Subcutaneous abdominal adipose tissue (tissue), 5 donors: Measurements from ENCODE around the gene ATP4A.

Experiments
- H3K27ac ChIP-seq: one replicate; pipeline ENCODE4 v1.7.0; 2013; ENCODE audit warnings: low read depth, mild to moderate bottlenecking, inconsistent platforms, low read length, moderate library complexity
- H3K27me3 ChIP-seq, 5 donors: one replicate each; pipeline ENCODE4 v1.7.0; 2013; ENCODE audit warnings: low read length in 5 of 5, inconsistent platforms in 1 of 5; ENCODE audit not compliant: control insufficient read depth in 5 of 5, insufficient read depth in 4 of 5
- H3K36me3 ChIP-seq, 5 donors: one replicate each; pipeline ENCODE4 v1.7.0; 2013; ENCODE audit warnings: low read length in 5 of 5; ENCODE audit not compliant: control insufficient read depth in 5 of 5, insufficient read depth in 5 of 5
- H3K4me1 ChIP-seq, 5 donors: one replicate each; pipeline ENCODE4 v1.7.0; 2013; ENCODE audit warnings: low read length in 5 of 5, mild to moderate bottlenecking in 3 of 5, moderate library complexity in 1 of 5; ENCODE audit not compliant: control insufficient read depth in 5 of 5, insufficient read depth in 5 of 5
- H3K4me3 ChIP-seq, 5 donors: one replicate each; pipeline ENCODE4 v1.7.0; 2013; ENCODE audit warnings: low read length in 5 of 5, low read depth in 1 of 5
- H3K9ac ChIP-seq, 5 donors: one replicate each; pipeline ENCODE4 v1.7.0; 2013; ENCODE audit warnings: low read length in 5 of 5, mild to moderate bottlenecking in 4 of 5, moderate library complexity in 3 of 5
- H3K9me3 ChIP-seq, 5 donors: one replicate each; pipeline ENCODE4 v1.7.0; 2013; ENCODE audit warnings: low read length in 5 of 5; ENCODE audit not compliant: control insufficient read depth in 5 of 5
- donor health status: healthy.
- donor health status: healthy.
- donor health status: healthy.
- donor health status: healthy.
- donor health status: healthy.

The ATP4A gene

GRCh38 chr19:35571406-35571965, 8.0 kb upstream of the ATP4A start:
- Histone ChIP-seq H3K27me3 (peaks cover 5 to 24% (median 9%) of the 10 kb centered on the region in 5 donors), H3K27ac (no peak overlapping the region), H3K9me3 (peaks cover 7 to 16% (median 11%) of the 10 kb centered on the region in 5 donors), H3K9ac (no peak overlapping the region), H3K4me1 (no peaks in the 10 kb centered on the region), H3K36me3 (no peaks in the 10 kb centered on the region), H3K4me3 (no peak overlapping the region)

- Histone ChIP-seq H3K27ac (no peak overlapping the region), H3K9me3 (no peaks in the 10 kb centered on the region), H3K4me3 (no peak overlapping the region), H3K36me3 (no peaks in the 10 kb centered on the region), H3K9ac (no peak overlapping the region), H3K27me3 (peaks cover 5 to 36% (median 19%) of the 10 kb centered on the region in 5 donors), H3K4me1 (no peaks in the 10 kb centered on the region)
These were observed 5.9 kb upstream of the ATP4A start for GRCh38 chr19:35569281-35569781.

DNA sequence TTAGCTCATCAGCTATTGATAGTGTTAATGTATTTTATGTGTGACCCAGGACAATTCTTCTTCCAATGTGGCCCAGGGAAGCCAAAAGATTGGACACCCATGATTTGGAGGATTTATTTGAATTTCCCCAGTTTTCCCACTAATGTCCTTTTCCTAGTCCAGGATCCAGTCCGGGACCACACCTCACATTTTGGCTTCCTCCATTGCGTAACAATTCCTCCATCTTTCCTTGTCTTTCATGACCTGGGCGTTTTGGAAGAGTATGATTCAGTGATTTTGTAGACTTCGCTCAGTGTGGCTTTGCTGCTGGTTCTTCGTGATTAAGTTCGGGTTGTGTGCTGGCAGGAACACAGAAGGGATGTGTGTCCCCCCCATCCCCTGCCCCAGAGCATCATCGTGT, 3.3 kb upstream of the ATP4A start:
- Histone ChIP-seq H3K9ac (no peak overlapping the region), H3K9me3 (no peaks in the 10 kb centered on the region), H3K27ac (no peak overlapping the region), H3K4me1 (no peaks in the 10 kb centered on the region), H3K36me3 (no peaks in the 10 kb centered on the region), H3K27me3 (peaks cover 5 to 44% (median 28%) of the 10 kb centered on the region in 5 donors), H3K4me3 (no peak overlapping the region)

GRCh38 chr19:35565016-35565856, 1.8 kb upstream of the ATP4A start:
- peaks cover 5 to 50% (median 34%) of the 10 kb centered on the region in 5 donors for H3K27me3 ChIP-seq
- H3K4me1 ChIP-seq, result no peaks in the 10 kb centered on the region
- H3K9me3 ChIP-seq, result no peaks in the 10 kb centered on the region
- H3K27ac ChIP-seq, result no peak overlapping the region
- H3K36me3 ChIP-seq, result no peaks in the 10 kb centered on the region
- H3K4me3 ChIP-seq, result no peak overlapping the region
- H3K9ac ChIP-seq, result no peak overlapping the region

DNA sequence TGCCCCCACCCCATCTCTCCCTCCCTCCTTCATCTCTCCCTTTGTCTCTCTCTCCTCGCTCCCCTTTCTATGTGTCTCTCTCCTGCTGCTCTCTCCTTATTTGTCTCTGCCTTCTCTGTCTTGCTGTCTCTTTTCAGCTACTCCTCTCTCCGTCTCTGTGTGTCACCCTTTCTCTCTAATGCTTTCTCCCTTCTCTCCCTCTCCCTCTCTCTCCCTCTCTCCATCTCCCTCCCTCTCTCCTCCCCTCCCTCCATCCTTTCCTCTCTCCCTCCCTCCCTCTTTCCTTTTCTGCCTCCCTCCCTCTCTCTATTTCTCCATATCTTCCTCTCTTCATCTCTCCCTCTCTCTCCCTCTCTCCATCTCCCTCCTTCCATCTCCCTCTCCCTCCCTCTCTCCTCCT, 682 bp downstream of the ATP4A start:
- Histone ChIP-seq H3K36me3 (no peaks in the 10 kb centered on the region), H3K4me3 (no peak overlapping the region), H3K9me3 (no peaks in the 10 kb centered on the region), H3K27ac (no peak overlapping the region), H3K4me1 (peaks cover 0 to 8% (median 7%) of the 10 kb centered on the region in 5 donors), H3K9ac (no peak overlapping the region), H3K27me3 (peaks cover 14 to 58% (median 51%) of the 10 kb centered on the region in 5 donors)

DNA sequence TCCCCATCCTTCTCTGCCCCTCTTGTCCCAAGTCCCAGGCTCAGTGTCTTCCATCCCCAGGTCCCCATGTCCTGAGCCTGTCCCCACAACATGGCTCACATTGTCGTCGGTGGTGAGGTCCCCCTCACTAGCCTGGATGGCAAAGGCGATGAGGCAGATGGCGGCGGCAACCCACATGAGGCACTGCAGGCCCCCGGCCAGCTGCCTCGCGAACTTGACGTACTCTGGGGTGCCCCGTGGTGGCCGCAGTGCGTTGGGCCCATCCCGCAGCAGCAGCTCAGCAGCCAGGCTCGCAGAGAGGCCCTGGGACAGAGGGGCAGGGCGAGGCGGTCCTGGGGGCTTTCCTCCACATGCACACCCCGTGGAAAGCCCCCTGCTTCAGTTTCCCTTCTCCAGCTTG, 1.1 kb downstream of the ATP4A start:
- Histone ChIP-seq H3K4me3 (no peak overlapping the region), H3K27me3 (peaks cover 17 to 61% (median 51%) of the 10 kb centered on the region in 5 donors), H3K4me1 (peaks cover 0 to 11% (median 8%) of the 10 kb centered on the region in 5 donors), H3K27ac (no peak overlapping the region), H3K9ac (no peak overlapping the region), H3K9me3 (no peaks in the 10 kb centered on the region), H3K36me3 (no peaks in the 10 kb centered on the region)

DNA sequence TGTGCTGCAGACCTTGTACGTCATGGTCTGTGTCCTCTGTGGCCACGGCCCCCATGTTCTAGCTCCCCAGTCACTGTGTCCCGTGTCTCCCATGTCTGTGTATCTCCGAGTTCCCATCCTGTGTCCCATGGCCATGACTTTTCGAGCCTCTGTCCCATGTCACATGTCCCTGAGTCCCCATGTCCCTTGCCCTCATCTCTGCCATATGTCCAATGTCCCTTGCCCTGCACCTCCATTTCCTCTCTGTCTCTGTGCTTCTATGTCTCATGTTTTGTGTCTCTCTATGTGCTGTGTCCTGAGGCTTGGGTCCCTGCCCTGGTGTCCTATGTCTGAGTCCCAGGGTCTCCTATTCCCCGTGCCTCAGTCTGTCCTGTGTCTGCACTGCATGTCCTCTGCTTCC, 2.0 kb downstream of the ATP4A start:
- no peak overlapping the region for H3K4me3 ChIP-seq
- H3K9ac ChIP-seq, result no peak overlapping the region
- no peaks in the 10 kb centered on the region for H3K36me3 ChIP-seq
- H3K27me3 ChIP-seq, result peaks cover 20 to 67% (median 52%) of the 10 kb centered on the region in 5 donors
- no peak overlapping the region for H3K27ac ChIP-seq
- H3K4me1 ChIP-seq, result peaks cover 0 to 11% (median 8%) of the 10 kb centered on the region in 5 donors
- no peaks in the 10 kb centered on the region for H3K9me3 ChIP-seq

- H3K9me3 ChIP-seq, result no peaks in the 10 kb centered on the region
- no peaks in the 10 kb centered on the region for H3K36me3 ChIP-seq
- H3K9ac ChIP-seq, result no peak overlapping the region
- no peak overlapping the region for H3K27ac ChIP-seq
- peaks cover 20 to 67% (median 54%) of the 10 kb centered on the region in 5 donors for H3K27me3 ChIP-seq
- peaks cover 0 to 11% (median 8%) of the 10 kb centered on the region in 5 donors for H3K4me1 ChIP-seq
- no peak overlapping the region for H3K4me3 ChIP-seq
These were observed 2.8 kb downstream of the ATP4A start for GRCh38 chr19:35560677-35561076.

GRCh38 chr19:35560271-35560670, 3.2 kb downstream of the ATP4A start:
- no peak overlapping the region for H3K9ac ChIP-seq
- H3K36me3 ChIP-seq, result no peaks in the 10 kb centered on the region
- peaks cover 20 to 69% (median 56%) of the 10 kb centered on the region in 5 donors for H3K27me3 ChIP-seq
- H3K4me1 ChIP-seq, result peaks cover 0 to 11% (median 8%) of the 10 kb centered on the region in 5 donors
- H3K9me3 ChIP-seq, result no peaks in the 10 kb centered on the region
- no peak overlapping the region for H3K27ac ChIP-seq
- no peak overlapping the region for H3K4me3 ChIP-seq

DNA sequence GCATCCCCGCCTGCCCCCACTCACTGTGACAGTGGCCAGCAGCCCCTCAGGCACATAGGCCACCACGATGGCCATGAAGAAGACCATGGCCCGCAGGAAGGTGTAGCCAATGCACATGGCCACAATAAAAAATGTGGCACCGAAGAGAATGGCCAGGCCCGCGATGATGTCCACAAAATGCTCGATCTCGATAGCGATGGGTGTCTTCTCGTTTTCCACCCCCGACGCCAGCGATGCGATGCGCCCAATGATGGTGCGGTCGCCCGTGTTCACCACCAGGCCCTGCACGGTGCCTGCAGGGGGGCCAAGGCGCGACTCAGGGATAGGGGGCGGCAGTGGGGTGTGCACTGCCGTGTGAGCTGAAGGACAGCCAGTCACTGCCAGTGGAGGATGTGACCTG, 3.7 kb downstream of the ATP4A start:
- Histone ChIP-seq H3K27me3 (peaks cover 20 to 68% (median 52%) of the 10 kb centered on the region in 5 donors), H3K36me3 (no peaks in the 10 kb centered on the region), H3K9me3 (no peaks in the 10 kb centered on the region), H3K4me3 (no peak overlapping the region), H3K4me1 (peaks cover 0 to 11% (median 8%) of the 10 kb centered on the region in 5 donors), H3K9ac (no peak overlapping the region), H3K27ac (no peak overlapping the region)
